PFSK-1 (cell line): ENCODE data around the gene NRXN3.

Experiments
- FOXP2 ChIP-seq: optimal IDR thresholded peaks from 2 replicates; pipeline ENCODE3; 2011; ENCODE audit warnings: borderline replicate concordance, control low read depth, inconsistent platforms; ENCODE audit not compliant: insufficient read depth; ENCODE audit errors: extremely low read length, extremely low read depth
- POLR2AphosphoS5 ChIP-seq: IDR thresholded peaks from 2 replicates; pipeline ENCODE4 v1.6.1; 2012; ENCODE audit warnings: low read depth, mild to moderate bottlenecking, control low read depth, low read length, moderate library complexity
- REST ChIP-seq, 2 experiments: IDR thresholded peaks; 2 replicates each; pipeline versions ENCODE4 v1.6.1 to v1.8.0; 2011 to 2012; ENCODE audit warnings: low read depth in 2 of 2, low read length in 2 of 2, control low read depth in 1 of 2, inconsistent platforms in 1 of 2, mild to moderate bottlenecking in 1 of 2, moderate library complexity in 1 of 2; ENCODE audit not compliant: insufficient read depth in 1 of 2
- SIN3A ChIP-seq: IDR thresholded peaks from 2 replicates; pipeline ENCODE4 v1.6.1; 2012; ENCODE audit warnings: mild to moderate bottlenecking, low read length, moderate library complexity, borderline replicate concordance; ENCODE audit not compliant: insufficient read depth
- TAF1 ChIP-seq: IDR thresholded peaks from 2 replicates; pipeline ENCODE4 v1.6.1; 2012; ENCODE audit warnings: low read length, control low read depth, borderline replicate concordance; ENCODE audit not compliant: insufficient read depth

Gene NRXN3

GRCh38 chr14:79375356-79375755 is 1205.2 kb downstream of the NRXN3 start:
- TF ChIP-seq TAF1 (no peak), FOXP2 (no peak), REST (IDR thresholded peaks at IDR 0.05; ENCODE audit: insufficient read depth in 1 of 2, low read depth in 2 of 2, low read length in 2 of 2) (no peak), POLR2AphosphoS5 (no peak), SIN3A (no peak)

GRCh38 chr14:79376557-79376956 is 1206.4 kb downstream of the NRXN3 start:
- TF ChIP-seq REST (IDR thresholded peaks at IDR 0.05; ENCODE audit: insufficient read depth in 1 of 2, low read depth in 2 of 2, low read length in 2 of 2) (no peak), SIN3A (no peak), POLR2AphosphoS5 (no peak), FOXP2 (no peak)

GRCh38 chr14:79378020-79378419 is 1207.8 kb downstream of the NRXN3 start:
- TF ChIP-seq FOXP2 (no peak), SIN3A (no peak), POLR2AphosphoS5 (no peak), TAF1 (no peak), REST (IDR thresholded peaks at IDR 0.05; ENCODE audit: insufficient read depth in 1 of 2, low read depth in 2 of 2, low read length in 2 of 2) (no peak)

- no peak for TF ChIP-seq POLR2AphosphoS5
- no peak for TF ChIP-seq REST (IDR thresholded peaks at IDR 0.05; ENCODE audit: insufficient read depth in 1 of 2, low read depth in 2 of 2, low read length in 2 of 2)
- TF ChIP-seq TAF1: no peak
- TF ChIP-seq SIN3A: no peak
- no peak for TF ChIP-seq FOXP2
Measured at GRCh38 chr14:79379266-79379665, 1209.1 kb downstream of the NRXN3 start.

GRCh38 chr14:79383031-79383430 is 1212.9 kb downstream of the NRXN3 start:
- TF ChIP-seq POLR2AphosphoS5: no peak
- TF ChIP-seq TAF1: no peak
- no peak for TF ChIP-seq REST (IDR thresholded peaks at IDR 0.05; ENCODE audit: insufficient read depth in 1 of 2, low read depth in 2 of 2, low read length in 2 of 2)
- TF ChIP-seq SIN3A: no peak
- TF ChIP-seq FOXP2: no peak
